22Rv1 (cell line): Measurements from ENCODE around the gene PDXK.
"Not testable (repeated sequence)": the region's sequence is repeated elsewhere in the genome, so short reads cannot be mapped to it uniquely, and the experiment has no call there.

ENCODE experiments used
- H3K27ac ChIP-seq: fragments of 450-650 bp; 2 replicates; pipeline ENCODE4 v1.5.1; 2017
- CTCF ChIP-seq: fragments of 450-650 bp; IDR thresholded peaks from 2 replicates; pipeline ENCODE4 v1.5.1; 2017; ENCODE audit warnings: mild to moderate bottlenecking
- ZFX ChIP-seq: fragments of 450-650 bp; IDR thresholded peaks from 2 replicates; pipeline ENCODE4 v1.6.1; 2017; ENCODE audit warnings: antibody characterized with exemption, borderline replicate concordance

The PDXK gene

GRCh38 chr21:43718872-43719747 lies at the start of gene PDXK:
Gene PDXK (plus strand): TSS chr21:43719129. CDS start chr21:43719295, 166 bp downstream.
- H3K27ac ChIP-seq, result peak within 1 kb of the TSS; percentile 83
- TF ChIP-seq ZFX, result no peak
- peak; percentile 43; the same call in 1 of the 2 replicates for TF ChIP-seq CTCF

- H3K27ac ChIP-seq, result no peak overlapping the region
- TF ChIP-seq CTCF, result no peak
- TF ChIP-seq ZFX, result no peak
These were observed 48.9 kb upstream of the PDXK start for GRCh38 chr21:43669828-43670605.

- no peak overlapping the region for H3K27ac ChIP-seq
- TF ChIP-seq ZFX, result no peak
- TF ChIP-seq CTCF, result no peak
These were observed 43.1 kb upstream of the PDXK start for GRCh38 chr21:43675871-43676270.

GRCh38 chr21:43676391-43676790 lies 42.5 kb upstream of the PDXK start:
- TF ChIP-seq ZFX (no peak), CTCF (no peak)
- no peak overlapping the region for H3K27ac ChIP-seq

- TF ChIP-seq ZFX (no peak), CTCF (no peak)
- H3K27ac ChIP-seq, result no peak overlapping the region
These were observed 39.0 kb upstream of the PDXK start for GRCh38 chr21:43679951-43680350.

GRCh38 chr21:43680421-43680820 lies 38.5 kb upstream of the PDXK start:
- H3K27ac ChIP-seq, result not testable (repeated sequence)

- no peak overlapping the region for H3K27ac ChIP-seq
- TF ChIP-seq CTCF (no peak), ZFX (no peak)
These were observed 37.3 kb upstream of the PDXK start for GRCh38 chr21:43681650-43682049.
